A673 (cell line): Measurements from ENCODE around the gene SLCO3A1.

Experiments
- EZH2 ChIP-seq: fragments of 200-600 bp; sonication (generic); IDR thresholded peaks from 2 replicates; pipeline ENCODE4 v1.6.1; 2017; ENCODE audit warnings: borderline replicate concordance, low read depth, mild to moderate bottlenecking, mixed read lengths, antibody characterized with exemption, low read length; ENCODE audit not compliant: poor library complexity, severe bottlenecking
- TF ChIP-seq, protein P1 (sequence below): fragments of 300-800, 200-600 bp; sonication (generic); conservative IDR thresholded peaks from 2 replicates; pipeline ENCODE4 v1.5.1; 2017; ENCODE audit warnings: low read depth, mild to moderate bottlenecking, antibody characterized with exemption, low read length, moderate library complexity, mixed read lengths

DNA sequence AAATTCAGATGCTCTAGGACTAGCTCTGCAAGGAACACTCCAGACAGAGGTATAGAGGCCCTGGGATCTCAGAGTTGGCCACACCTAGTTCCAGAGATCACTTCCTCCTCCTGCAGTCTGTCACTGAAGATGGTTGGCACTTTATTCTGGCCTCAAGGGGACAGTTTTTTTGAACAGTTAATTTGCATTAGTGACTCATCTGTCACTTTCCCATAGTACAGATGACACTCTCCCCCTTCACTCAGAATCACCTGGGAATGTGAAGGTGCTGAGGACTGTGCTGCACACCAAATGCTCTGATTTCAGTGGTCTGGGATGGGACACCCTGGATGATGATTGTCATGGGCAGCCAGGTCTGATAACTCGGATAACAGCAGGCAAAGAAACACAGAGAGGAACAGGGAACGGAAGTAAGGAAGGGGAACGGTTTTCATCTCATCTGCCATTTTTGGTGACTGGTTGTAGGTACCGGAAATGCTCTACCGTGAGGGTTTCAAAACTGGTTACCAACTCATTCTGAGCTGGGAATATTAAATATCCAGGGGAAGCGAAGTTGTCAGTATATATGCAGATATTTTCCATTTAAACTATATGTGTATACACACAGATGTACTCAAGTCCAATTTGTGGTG lies 307.6 kb downstream of the SLCO3A1 start:
- TF ChIP-seq, protein P1, sequence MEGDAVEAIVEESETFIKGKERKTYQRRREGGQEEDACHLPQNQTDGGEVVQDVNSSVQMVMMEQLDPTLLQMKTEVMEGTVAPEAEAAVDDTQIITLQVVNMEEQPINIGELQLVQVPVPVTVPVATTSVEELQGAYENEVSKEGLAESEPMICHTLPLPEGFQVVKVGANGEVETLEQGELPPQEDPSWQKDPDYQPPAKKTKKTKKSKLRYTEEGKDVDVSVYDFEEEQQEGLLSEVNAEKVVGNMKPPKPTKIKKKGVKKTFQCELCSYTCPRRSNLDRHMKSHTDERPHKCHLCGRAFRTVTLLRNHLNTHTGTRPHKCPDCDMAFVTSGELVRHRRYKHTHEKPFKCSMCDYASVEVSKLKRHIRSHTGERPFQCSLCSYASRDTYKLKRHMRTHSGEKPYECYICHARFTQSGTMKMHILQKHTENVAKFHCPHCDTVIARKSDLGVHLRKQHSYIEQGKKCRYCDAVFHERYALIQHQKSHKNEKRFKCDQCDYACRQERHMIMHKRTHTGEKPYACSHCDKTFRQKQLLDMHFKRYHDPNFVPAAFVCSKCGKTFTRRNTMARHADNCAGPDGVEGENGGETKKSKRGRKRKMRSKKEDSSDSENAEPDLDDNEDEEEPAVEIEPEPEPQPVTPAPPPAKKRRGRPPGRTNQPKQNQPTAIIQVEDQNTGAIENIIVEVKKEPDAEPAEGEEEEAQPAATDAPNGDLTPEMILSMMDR = no peak
- no peak for TF ChIP-seq EZH2
